ENCODE measurements around the gene TEX11. TPM values are rescaled to one million over a fixed set of nuclear protein-coding genes. Genes with fewer than 3 reads are reported as not detected.

The TEX11 gene
- total RNA-seq, 1 donor from 2014 or later: not detected

GRCh38 chrX:70509078-70509477 lies 399.4 kb downstream of the TEX11 start:
- Histone ChIP-seq H3K36me3 (no peaks in the 10 kb centered on the region), H3K4me1 (no peaks in the 10 kb centered on the region), H3K9me3 (no peaks in the 10 kb centered on the region), H3K27ac (no peak overlapping the region), H3K4me3 (no peak overlapping the region), H3K27me3 (no peaks in the 10 kb centered on the region)
- TF ChIP-seq POLR2A (IDR thresholded peaks at IDR 0.05) (no peak), CTCF (IDR thresholded peaks at IDR 0.05) (no peak), POLR2AphosphoS5 (IDR thresholded peaks at IDR 0.05; ENCODE audit: insufficient read depth in 1 of 2, low read depth in 1 of 2) (no peak)
- intact Hi-C loops (cut with DNase I): no loop called here
- no peak for DNase-seq (ENCODE audit: extremely low spot score in 2 of 2)

DNA sequence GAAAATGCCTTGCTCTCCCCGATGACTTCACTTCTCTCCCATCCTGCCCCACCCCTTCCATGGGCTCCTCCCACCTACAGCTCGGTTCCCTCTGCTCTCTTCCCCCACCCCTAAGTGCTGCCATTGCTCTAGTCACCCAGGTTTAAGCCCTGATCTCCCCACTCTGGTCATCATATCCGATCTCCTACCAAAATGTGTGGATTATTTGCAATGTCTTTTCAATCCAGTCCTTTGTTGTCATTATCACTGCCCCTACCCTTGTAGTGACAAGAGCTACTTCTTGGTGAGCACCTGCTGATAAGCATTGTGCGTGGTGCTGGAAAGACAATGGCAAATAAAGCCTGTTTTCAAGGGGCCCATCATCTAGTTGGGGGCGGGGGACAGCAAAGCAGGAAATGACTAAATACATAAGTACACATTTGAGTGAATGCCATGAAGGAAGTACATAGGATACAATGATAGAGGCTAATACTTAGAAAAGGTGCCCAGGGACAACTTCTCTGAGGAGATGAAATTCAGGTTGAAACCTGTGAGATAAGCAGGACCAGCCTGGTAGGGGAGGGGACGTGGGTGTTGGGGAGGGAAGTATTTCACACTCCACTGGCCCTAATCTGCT lies 400.1 kb downstream of the TEX11 start:
- Histone ChIP-seq H3K27me3 (no peaks in the 10 kb centered on the region), H3K4me1 (no peaks in the 10 kb centered on the region), H3K27ac (no peak overlapping the region), H3K36me3 (no peaks in the 10 kb centered on the region), H3K4me3 (no peak overlapping the region), H3K9me3 (no peaks in the 10 kb centered on the region)
- TF ChIP-seq POLR2A (IDR thresholded peaks at IDR 0.05) (no peak), POLR2AphosphoS5 (IDR thresholded peaks at IDR 0.05; ENCODE audit: insufficient read depth in 1 of 2, low read depth in 1 of 2) (no peak), CTCF (IDR thresholded peaks at IDR 0.05) (no peak)
- intact Hi-C loops (cut with DNase I): no loop called here
- DNase-seq (ENCODE audit: extremely low spot score in 2 of 2): no peak

DNA sequence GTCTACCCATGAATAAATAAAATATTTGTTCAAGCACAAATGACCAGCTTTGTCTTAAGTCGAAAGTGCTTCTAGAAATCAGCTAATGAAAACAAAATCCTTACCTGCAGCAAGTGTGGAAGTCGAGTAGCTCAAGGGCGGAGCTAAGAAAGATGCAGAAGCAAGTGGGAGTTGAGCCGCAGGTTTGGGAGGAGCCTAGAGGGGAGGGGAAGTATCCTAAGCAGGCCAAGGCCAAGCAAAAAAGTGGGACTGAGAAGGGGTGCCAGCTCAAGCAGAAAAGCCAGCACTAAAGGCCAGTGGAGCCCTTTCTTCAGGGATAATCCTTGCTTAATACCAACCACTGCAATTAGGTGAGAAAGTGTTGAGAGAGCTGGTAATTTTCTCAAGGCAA lies 403.1 kb downstream of the TEX11 start:
- no peaks in the 10 kb centered on the region for H3K27me3 ChIP-seq
- no peaks in the 10 kb centered on the region for H3K36me3 ChIP-seq
- TF ChIP-seq POLR2A (IDR thresholded peaks at IDR 0.05) (no peak), POLR2AphosphoS5 (IDR thresholded peaks at IDR 0.05; ENCODE audit: insufficient read depth in 1 of 2, low read depth in 1 of 2) (no peak), CTCF (IDR thresholded peaks at IDR 0.05) (no peak)
- no peak overlapping the region for H3K27ac ChIP-seq
- no peaks in the 10 kb centered on the region for H3K4me1 ChIP-seq
- intact Hi-C loops (cut with DNase I): no loop called here
- no peak for DNase-seq (ENCODE audit: extremely low spot score in 2 of 2)
- H3K9me3 ChIP-seq: no peaks in the 10 kb centered on the region
- no peak overlapping the region for H3K4me3 ChIP-seq

GRCh38 chrX:70504772-70505450 lies 403.6 kb downstream of the TEX11 start:
- TF ChIP-seq POLR2A (IDR thresholded peaks at IDR 0.05) (no peak), POLR2AphosphoS5 (IDR thresholded peaks at IDR 0.05; ENCODE audit: insufficient read depth in 1 of 2, low read depth in 1 of 2) (no peak), CTCF (IDR thresholded peaks at IDR 0.05) (no peak)
- no peaks in the 10 kb centered on the region for H3K9me3 ChIP-seq
- intact Hi-C loops (cut with DNase I): no loop called here
- H3K36me3 ChIP-seq: no peaks in the 10 kb centered on the region
- no peaks in the 10 kb centered on the region for H3K4me1 ChIP-seq
- no peak overlapping the region for H3K4me3 ChIP-seq
- DNase-seq (ENCODE audit: extremely low spot score in 2 of 2): no peak
- no peaks in the 10 kb centered on the region for H3K27me3 ChIP-seq
- no peak overlapping the region for H3K27ac ChIP-seq

DNA sequence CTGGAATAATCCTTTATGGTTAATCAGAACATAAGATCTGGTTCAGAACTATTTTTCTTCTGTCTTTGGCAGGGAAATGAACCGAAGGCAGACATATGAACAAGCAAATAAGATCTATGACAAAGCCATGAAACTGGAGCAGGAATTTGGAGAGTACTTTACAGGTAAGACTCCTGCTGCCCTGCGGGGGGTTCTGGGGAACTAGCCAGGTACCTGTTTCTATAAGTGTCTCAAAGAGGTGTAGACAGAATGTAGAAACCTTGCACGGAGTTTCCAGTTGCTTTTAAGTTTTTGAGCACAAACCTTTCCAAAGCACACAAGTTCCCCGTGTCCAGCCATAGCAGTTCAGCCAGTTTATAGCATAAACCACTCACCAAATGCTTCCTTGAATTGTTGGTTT lies 407.7 kb downstream of the TEX11 start:
- DNase-seq (ENCODE audit: extremely low spot score in 2 of 2): no peak
- Histone ChIP-seq H3K36me3 (no peaks in the 10 kb centered on the region), H3K4me1 (no peaks in the 10 kb centered on the region), H3K27me3 (no peaks in the 10 kb centered on the region), H3K4me3 (no peak overlapping the region), H3K27ac (no peak overlapping the region), H3K9me3 (no peaks in the 10 kb centered on the region)
- intact Hi-C loops (cut with DNase I): no loop called here
- TF ChIP-seq POLR2AphosphoS5 (IDR thresholded peaks at IDR 0.05; ENCODE audit: insufficient read depth in 1 of 2, low read depth in 1 of 2) (no peak), CTCF (IDR thresholded peaks at IDR 0.05) (no peak), POLR2A (IDR thresholded peaks at IDR 0.05) (no peak)

All from vagina (tissue), 2 donors.